Measurements from ENCODE around the gene RECQL5. TPM values are rescaled to one million over a fixed set of nuclear protein-coding genes. Genes with fewer than 3 reads are reported as not detected.

Gene RECQL5
- total RNA-seq, 3 donors from 2014 or later (not counting 1 experiment from before 2014, with no cell fraction given), result 33.4 to 39.1 (median 34.3) TPM

- Histone ChIP-seq H3K4me1 (ENCODE audit: control insufficient read depth, insufficient read depth, low read length) (no peaks in the 10 kb centered on the region), H3K9me3 (ENCODE audit: control insufficient read depth, insufficient read depth, low read length) (no peaks in the 10 kb centered on the region), H3K27ac (ENCODE audit: low read length) (no peak overlapping the region), H3K4me3 (ENCODE audit: low read length) (no peak overlapping the region), H3K27me3 (ENCODE audit: control insufficient read depth, insufficient read depth, low read length) (no peaks in the 10 kb centered on the region), H3K36me3 (ENCODE audit: control insufficient read depth, insufficient read depth, low read length) (no peaks in the 10 kb centered on the region)
- no peaks in the 10 kb centered on the region for H3K27me3 Mint-ChIP-seq (ENCODE audit: low read depth in 2 of 2)
- no peak for ATAC-seq
- no peak for DNase-seq
- intact Hi-C loops (cut with micrococcal nuclease), result no loop called here
- no peaks in the 10 kb centered on the region for H3K9me3 Mint-ChIP-seq
- no peak for TF ChIP-seq CTCF (IDR thresholded peaks at IDR 0.05)
- H3K36me3 Mint-ChIP-seq, result no peaks in the 10 kb centered on the region
- 96% methylated on average over 12 of the region's 13 CpGs for WGBS (ENCODE audit: insufficient coverage)
- no peak overlapping the region for H3K27ac Mint-ChIP-seq
- no peak overlapping the region for H3K4me3 Mint-ChIP-seq
- peaks cover under 1 to 2% of the 10 kb centered on the region in 2 donors for H3K4me1 Mint-ChIP-seq
Observed at GRCh38 chr17:75640556-75641119, 26.3 kb downstream of the RECQL5 start.

GRCh38 chr17:75639771-75640555, 27.0 kb downstream of the RECQL5 start:
- Histone ChIP-seq H3K27ac (ENCODE audit: low read length) (no peak overlapping the region), H3K4me3 (ENCODE audit: low read length) (no peak overlapping the region), H3K27me3 (ENCODE audit: control insufficient read depth, insufficient read depth, low read length) (no peaks in the 10 kb centered on the region), H3K9me3 (ENCODE audit: control insufficient read depth, insufficient read depth, low read length) (no peaks in the 10 kb centered on the region), H3K36me3 (ENCODE audit: control insufficient read depth, insufficient read depth, low read length) (no peaks in the 10 kb centered on the region), H3K4me1 (ENCODE audit: control insufficient read depth, insufficient read depth, low read length) (no peaks in the 10 kb centered on the region)
- Mint-ChIP-seq H3K27ac (no peak overlapping the region), H3K4me3 (no peak overlapping the region), H3K4me1 (no peaks in the 10 kb centered on the region), H3K27me3 (ENCODE audit: low read depth in 2 of 2) (no peaks in the 10 kb centered on the region), H3K9me3 (no peaks in the 10 kb centered on the region), H3K36me3 (no peaks in the 10 kb centered on the region)
- WGBS (ENCODE audit: insufficient coverage), result 94% methylated on average over 30 of the region's 30 CpGs
- intact Hi-C loops (cut with micrococcal nuclease), result no loop called here
- ATAC-seq, result no peak
- no peak for TF ChIP-seq CTCF (IDR thresholded peaks at IDR 0.05)
- no peak for DNase-seq

- no peak overlapping the region for H3K4me3 ChIP-seq (ENCODE audit: low read length)
- no peaks in the 10 kb centered on the region for H3K4me1 ChIP-seq (ENCODE audit: control insufficient read depth, insufficient read depth, low read length)
- intact Hi-C loops (cut with micrococcal nuclease), result no loop called here
- Mint-ChIP-seq H3K36me3 (no peaks in the 10 kb centered on the region), H3K27me3 (ENCODE audit: low read depth in 2 of 2) (no peaks in the 10 kb centered on the region), H3K4me3 (no peak overlapping the region), H3K27ac (no peak overlapping the region), H3K4me1 (no peaks in the 10 kb centered on the region), H3K9me3 (no peaks in the 10 kb centered on the region)
- TF ChIP-seq CTCF (IDR thresholded peaks at IDR 0.05), result no peak
- H3K27me3 ChIP-seq (ENCODE audit: control insufficient read depth, insufficient read depth, low read length), result no peaks in the 10 kb centered on the region
- H3K36me3 ChIP-seq (ENCODE audit: control insufficient read depth, insufficient read depth, low read length), result no peaks in the 10 kb centered on the region
- 90% methylated on average over 2 of the region's 3 CpGs for WGBS (ENCODE audit: insufficient coverage)
- no peaks in the 10 kb centered on the region for H3K9me3 ChIP-seq (ENCODE audit: control insufficient read depth, insufficient read depth, low read length)
- no peak overlapping the region for H3K27ac ChIP-seq (ENCODE audit: low read length)
- ATAC-seq (no peak), DNase-seq (no peak)
Observed at GRCh38 chr17:75639327-75639726, 27.6 kb downstream of the RECQL5 start.
